ENCODE measurements around the gene NDUFA7. TPM values are rescaled to one million over a fixed set of nuclear protein-coding genes. Genes with fewer than 3 reads are reported as not detected.
A peak's percentile ranks its signal among the peaks of the same experiment; 100 is the strongest.

The NDUFA7 gene
- total RNA-seq, 1 donor from 2014 or later = 134 TPM

DNA sequence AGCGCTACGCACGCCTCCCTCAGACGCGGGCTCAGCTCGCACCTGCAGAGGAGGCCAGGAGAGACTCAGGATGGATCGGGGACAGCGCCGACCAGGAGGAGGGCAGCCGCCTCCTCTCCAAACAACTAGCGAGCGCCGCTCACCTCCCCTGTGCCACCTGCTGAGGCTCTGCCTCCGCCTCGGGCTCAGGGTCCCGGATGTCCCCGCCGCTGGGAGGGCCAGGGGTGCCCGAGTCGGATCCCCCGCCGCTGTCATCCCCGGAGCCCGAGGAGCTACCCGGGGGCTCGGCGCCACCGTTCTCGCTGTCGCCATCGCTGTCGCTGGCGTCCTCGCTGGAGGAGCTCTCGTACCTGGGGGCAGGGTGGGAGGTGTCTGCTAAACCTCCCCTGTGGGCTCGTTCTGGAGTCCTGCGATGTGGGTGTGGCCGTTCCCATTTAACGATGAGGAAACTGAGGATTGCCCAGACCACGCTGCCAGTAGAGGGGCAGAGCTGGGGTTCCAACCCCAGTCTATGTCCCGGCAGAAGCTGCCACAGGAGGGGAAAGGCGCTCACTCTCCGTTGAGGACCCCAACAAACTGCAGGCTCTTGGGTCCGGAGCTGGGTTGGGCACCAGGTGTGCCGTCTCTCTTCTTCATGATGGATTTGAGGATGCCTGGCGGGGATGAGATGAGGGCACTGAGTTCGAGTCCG lies 12.7 kb upstream of the NDUFA7 start:
- H3K27ac ChIP-seq (replicated peaks) = peak overlapping the region; percentile 80

DNA sequence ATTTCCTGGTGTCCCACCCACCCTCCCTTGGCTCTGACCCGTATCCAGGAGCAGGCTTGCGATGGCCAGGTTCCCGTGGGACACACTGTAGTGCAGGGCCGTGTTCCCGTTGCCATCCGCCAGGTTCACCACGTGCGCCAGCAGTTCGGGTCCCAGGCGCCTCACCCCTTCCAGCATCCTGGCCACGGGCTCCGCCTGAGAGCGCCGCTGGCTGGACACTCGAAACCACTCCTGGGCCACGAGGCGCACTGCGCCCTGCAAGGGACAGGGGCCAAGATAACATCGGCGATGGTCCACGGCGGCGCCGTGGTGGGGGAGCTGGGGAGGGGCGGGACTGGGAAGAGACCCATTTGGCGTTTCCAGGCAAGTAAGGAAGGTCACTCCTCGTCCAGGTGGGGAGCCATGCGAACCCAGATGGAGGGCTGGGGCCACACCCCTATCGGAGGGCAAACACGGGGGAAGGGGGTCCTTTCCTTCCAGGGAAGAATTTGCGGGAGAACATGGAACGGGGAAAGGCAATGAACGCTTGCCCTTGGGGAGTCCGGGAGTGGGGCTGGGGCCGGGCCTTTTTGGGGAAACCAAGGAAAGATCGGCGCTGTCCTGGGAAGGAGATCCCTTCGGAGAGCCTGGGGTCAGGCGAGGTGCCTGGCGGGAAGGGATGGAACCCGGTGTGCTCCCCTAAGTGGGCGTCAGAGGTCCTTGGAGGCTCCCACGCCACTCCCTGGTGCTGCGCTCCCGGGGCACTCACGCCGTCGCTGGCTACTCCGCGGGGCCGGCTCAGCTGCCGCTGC lies 12.0 kb upstream of the NDUFA7 start:
- Histone ChIP-seq H3K36me3 (peaks cover 13% of the 10 kb centered on the region), H3K4me1 (peaks cover 59% of the 10 kb centered on the region), H3K4me3 (peak overlapping the region; percentile 53), H3K27ac (replicated peaks) (peak overlapping the region; percentile 80), H3K9me3 (replicated peaks) (no peaks in the 10 kb centered on the region), H3K27me3 (ENCODE audit: low read depth) (peaks cover 49% of the 10 kb centered on the region)
- DNase-seq = peak; percentile 56
- no peak for TF ChIP-seq CTCF (IDR thresholded peaks at IDR 0.05; ENCODE audit: borderline replicate concordance)
- intact Hi-C loops (cut with micrococcal nuclease) = no loop called here

More for the DNA sequence above, 12.7 kb upstream of the NDUFA7 start:
- TF ChIP-seq CTCF (IDR thresholded peaks at IDR 0.05; ENCODE audit: borderline replicate concordance) = no peak
- intact Hi-C loops (cut with micrococcal nuclease) = no loop called here
- peak overlapping the region; percentile 53 for H3K4me3 ChIP-seq
- H3K9me3 ChIP-seq (replicated peaks) = no peaks in the 10 kb centered on the region
- H3K36me3 ChIP-seq = peaks cover 13% of the 10 kb centered on the region
- DNase-seq = no peak
- H3K4me1 ChIP-seq = peaks cover 65% of the 10 kb centered on the region
- H3K27me3 ChIP-seq (ENCODE audit: low read depth) = peaks cover 49% of the 10 kb centered on the region

GRCh38 chr19:8331263-8331845 lies 10.2 kb upstream of the NDUFA7 start:
- Histone ChIP-seq H3K27ac (replicated peaks) (no peak overlapping the region), H3K27me3 (ENCODE audit: low read depth) (peaks cover 34% of the 10 kb centered on the region), H3K4me3 (no peak overlapping the region), H3K4me1 (peaks cover 41% of the 10 kb centered on the region), H3K36me3 (peaks cover 19% of the 10 kb centered on the region), H3K9me3 (replicated peaks) (peaks cover 4% of the 10 kb centered on the region)
- intact Hi-C loops (cut with micrococcal nuclease) = no loop called here
- no peak for DNase-seq
- TF ChIP-seq CTCF (IDR thresholded peaks at IDR 0.05; ENCODE audit: borderline replicate concordance) = no peak

DNA sequence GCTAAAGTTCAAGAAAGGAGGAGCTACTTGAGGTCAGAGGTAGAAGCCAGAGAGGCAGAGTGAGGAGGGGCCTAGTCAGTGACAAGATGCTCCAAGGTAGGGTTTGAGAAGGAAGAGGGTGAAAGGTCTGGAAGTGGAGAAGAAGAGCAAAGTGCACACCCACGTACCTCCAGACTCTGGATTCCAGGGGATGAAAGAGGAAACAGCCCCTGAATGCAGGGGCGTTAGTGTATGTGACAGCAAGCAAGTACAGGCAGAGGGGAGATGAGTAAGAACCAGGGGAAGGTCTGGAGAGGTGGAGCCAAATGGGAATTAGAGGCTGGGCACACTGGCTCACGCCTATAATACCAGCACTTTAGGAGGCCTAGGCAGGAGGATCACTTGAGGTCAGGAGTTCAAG lies 8.8 kb upstream of the NDUFA7 start:
- peaks cover 23% of the 10 kb centered on the region for H3K27me3 ChIP-seq (ENCODE audit: low read depth)
- peaks cover 19% of the 10 kb centered on the region for H3K36me3 ChIP-seq
- no peak for DNase-seq
- no peak overlapping the region for H3K4me3 ChIP-seq
- peaks cover 4% of the 10 kb centered on the region for H3K9me3 ChIP-seq (replicated peaks)
- no peak for TF ChIP-seq CTCF (IDR thresholded peaks at IDR 0.05; ENCODE audit: borderline replicate concordance)
- intact Hi-C loops (cut with micrococcal nuclease) = no loop called here
- H3K4me1 ChIP-seq = peaks cover 36% of the 10 kb centered on the region
- peak overlapping the region; percentile 1 for H3K27ac ChIP-seq (replicated peaks)

GRCh38 chr19:8325454-8325853 lies 4.3 kb upstream of the NDUFA7 start:
- no peak for DNase-seq
- Histone ChIP-seq H3K9me3 (replicated peaks) (peaks cover 4% of the 10 kb centered on the region), H3K27ac (replicated peaks) (peak overlapping the region; percentile 50), H3K4me3 (no peak overlapping the region), H3K4me1 (peaks cover 49% of the 10 kb centered on the region), H3K36me3 (peaks cover 28% of the 10 kb centered on the region), H3K27me3 (ENCODE audit: low read depth) (no peaks in the 10 kb centered on the region)
- TF ChIP-seq CTCF (IDR thresholded peaks at IDR 0.05; ENCODE audit: borderline replicate concordance) = no peak
- intact Hi-C loops (cut with micrococcal nuclease) = no loop called here

Data from left ventricle myocardium inferior (tissue), 1 donor.